HEK293T (cell line): Measurements from ENCODE around the gene BBS9.

Experiments used
- CTCF ChIA-PET: fragments of 350-600 bp; formaldehyde crosslinking; extraction: SDS; loops from one replicate; lab custom pipeline; 2021; ENCODE audit warnings: antibody characterized with exemption, inconsistent platforms; lab: Yijun Ruan, JAX
- POLR2A ChIA-PET: fragments of 350-600 bp; formaldehyde crosslinking; extraction: SDS; loops from one replicate; lab custom pipeline; 2020; ENCODE audit warnings: antibody characterized with exemption, inconsistent platforms; lab: Yijun Ruan, JAX
- DNase-seq: peaks from one replicate; pipeline ENCODE4 v3.0.0; 2012; ENCODE audit warnings: mixed read lengths; ENCODE audit errors: extremely low spot score
- ARNT ChIP-seq: fragments of 450-650 bp; IDR thresholded peaks from 2 replicates; pipeline ENCODE4 v1.6.1; 2017; ENCODE audit warnings: mild to moderate bottlenecking
- BHLHE40 ChIP-seq: fragments of 450-650 bp; IDR thresholded peaks from 2 replicates; pipeline ENCODE4 v1.6.1; 2016; ENCODE audit warnings: mild to moderate bottlenecking, moderate library complexity, borderline replicate concordance
- CTBP1 ChIP-seq: fragments of 450-650 bp; IDR thresholded peaks from 2 replicates; pipeline ENCODE4 v1.6.1; 2016; ENCODE audit warnings: borderline replicate concordance
- ELF4 ChIP-seq: fragments of 450-650 bp; IDR thresholded peaks from 2 replicates; pipeline ENCODE4 v1.6.1; 2017; ENCODE audit warnings: antibody characterized with exemption
- FOXA1 ChIP-seq: fragments of 450-650 bp; IDR thresholded peaks from 2 replicates; pipeline ENCODE4 v1.6.1; 2016; ENCODE audit warnings: mild to moderate bottlenecking
- FOXK2 ChIP-seq: fragments of 450-650 bp; IDR thresholded peaks from 2 replicates; pipeline ENCODE4 v1.6.1; 2016; ENCODE audit warnings: mild to moderate bottlenecking
- FOXM1 ChIP-seq: fragments of 450-650 bp; IDR thresholded peaks from 2 replicates; pipeline ENCODE4 v1.6.1; 2017; ENCODE audit warnings: mild to moderate bottlenecking, borderline replicate concordance
- HDGF ChIP-seq: fragments of 450-650 bp; IDR thresholded peaks from 2 replicates; pipeline ENCODE4 v1.6.1; 2017; ENCODE audit warnings: antibody characterized with exemption, borderline replicate concordance
- L3MBTL2 ChIP-seq: fragments of 450-650 bp; conservative IDR thresholded peaks from 2 replicates; pipeline ENCODE4 v1.6.1; 2016; ENCODE audit warnings: mild to moderate bottlenecking
- LEF1 ChIP-seq: fragments of 450-650 bp; IDR thresholded peaks from 2 replicates; pipeline ENCODE4 v1.6.1; 2017; ENCODE audit warnings: mild to moderate bottlenecking, borderline replicate concordance
- NFRKB ChIP-seq: fragments of 450-650 bp; IDR thresholded peaks from 2 replicates; pipeline ENCODE4 v1.6.1; 2016; ENCODE audit warnings: mild to moderate bottlenecking, moderate library complexity
- PKNOX1 ChIP-seq: fragments of 450-650 bp; IDR thresholded peaks from 2 replicates; pipeline ENCODE4 v1.6.1; 2016
- SP1 ChIP-seq: fragments of 450-650 bp; IDR thresholded peaks from 2 replicates; pipeline ENCODE4 v1.6.1; 2017
- SUZ12 ChIP-seq: fragments of 450-650 bp; IDR thresholded peaks from 2 replicates; pipeline ENCODE4 v1.6.1; 2016; ENCODE audit warnings: mild to moderate bottlenecking
- TARDBP ChIP-seq: fragments of 450-650 bp; IDR thresholded peaks from 2 replicates; pipeline ENCODE4 v1.6.1; 2016
- ZNF384 ChIP-seq: fragments of 450-650 bp; IDR thresholded peaks from 2 replicates; pipeline ENCODE4 v1.6.1; 2016

BBS9 gene

GRCh38 chr7:33531888-33532287 is 402.5 kb downstream of the BBS9 start:
- CTCF ChIA-PET = no interaction called here
- POLR2A ChIA-PET = no interaction called here

GRCh38 chr7:33534833-33535232 is 405.5 kb downstream of the BBS9 start:
- CTCF ChIA-PET = no interaction called here
- POLR2A ChIA-PET = no interaction called here
- TF ChIP-seq CTBP1 (no peak), FOXM1 (no peak), FOXA1 (no peak), ELF4 (no peak), NFRKB (no peak), ARNT (no peak), LEF1 (no peak), TARDBP (no peak), SUZ12 (no peak), HDGF (no peak), FOXK2 (no peak), SP1 (no peak), ZNF384 (no peak)
- DNase-seq = no peak

More at GRCh38 chr7:33531888-33532287, 402.5 kb downstream of the BBS9 start:
- TF ChIP-seq TARDBP (no peak), L3MBTL2 (no peak), CTBP1 (no peak), LEF1 (no peak), FOXA1 (no peak), BHLHE40 (no peak), NFRKB (no peak), ZNF384 (no peak), ARNT (no peak), FOXK2 (no peak)
- DNase-seq = no peak

- TF ChIP-seq HDGF (no peak), CTBP1 (no peak), TARDBP (no peak)
- POLR2A ChIA-PET = no interaction called here
- CTCF ChIA-PET = no interaction called here
- no peak for DNase-seq
Measured at GRCh38 chr7:33535989-33536388, 406.6 kb downstream of the BBS9 start.

- CTCF ChIA-PET = interaction anchor here (0.5 kb wide), 1 partner anchor 269 kb away, joined by 15 read pairs; no protein-coding TSS in a partner anchor
- POLR2A ChIA-PET = no interaction called here
- TF ChIP-seq HDGF (no peak), TARDBP (no peak), L3MBTL2 (no peak), PKNOX1 (no peak), SP1 (no peak), FOXK2 (no peak), CTBP1 (no peak), FOXA1 (no peak), NFRKB (no peak), FOXM1 (no peak), ARNT (no peak), ZNF384 (no peak), BHLHE40 (no peak), ELF4 (no peak), LEF1 (no peak)
- DNase-seq = no peak
Measured at GRCh38 chr7:33536398-33537103, 407.2 kb downstream of the BBS9 start.

- POLR2A ChIA-PET = no interaction called here
- CTCF ChIA-PET = interaction anchor here (0.5 kb wide), 1 partner anchor 269 kb away, joined by 15 read pairs; no protein-coding TSS in a partner anchor
- no peak for TF ChIP-seq SP1
- TF ChIP-seq FOXA1 = no peak
- no peak for TF ChIP-seq ARNT
- no peak for TF ChIP-seq NFRKB
- TF ChIP-seq SUZ12 = no peak
- no peak for TF ChIP-seq FOXK2
- no peak for TF ChIP-seq LEF1
- TF ChIP-seq HDGF = no peak
- no peak for TF ChIP-seq L3MBTL2
- TF ChIP-seq PKNOX1 = no peak
- TF ChIP-seq ZNF384 = no peak
- no peak for TF ChIP-seq CTBP1
- no peak for TF ChIP-seq FOXM1
- TF ChIP-seq TARDBP = no peak
- no peak for TF ChIP-seq ELF4
- DNase-seq = no peak
Measured at GRCh38 chr7:33537104-33537477, 407.7 kb downstream of the BBS9 start.

- CTCF ChIA-PET = no interaction called here
- POLR2A ChIA-PET = no interaction called here
- TF ChIP-seq PKNOX1 = no peak
- TF ChIP-seq SP1 = no peak
- no peak for TF ChIP-seq LEF1
- no peak for TF ChIP-seq FOXA1
- no peak for TF ChIP-seq ARNT
- no peak for TF ChIP-seq HDGF
- TF ChIP-seq NFRKB = no peak
- no peak for TF ChIP-seq FOXM1
- no peak for TF ChIP-seq BHLHE40
- no peak for TF ChIP-seq ZNF384
- no peak for TF ChIP-seq L3MBTL2
Measured at GRCh38 chr7:33539198-33539597, 409.8 kb downstream of the BBS9 start.

More at GRCh38 chr7:33539198-33539597, 409.8 kb downstream of the BBS9 start:
- DNase-seq = no peak
